K562 (cell line): ENCODE results near the gene SELPLG. TPM values are rescaled to one million over a fixed set of nuclear protein-coding genes. Genes with fewer than 3 reads are reported as not detected.
A peak's percentile ranks its signal among the peaks of the same experiment; 100 is the strongest.

ENCODE experiments used
- ATAC-seq: fragments of 200-7000 bp; cut with Tn5 transposase; 3 replicates; pipeline ENCODE4 v1.9.1; 2020; ENCODE audit warnings: moderate library complexity
- BruUV-seq: library from RNA; stranded (reverse); fragments of 400-500 nt; replicated peaks from 2 replicates; lab custom pipeline; 2021; lab: Mats Ljungman, UMichigan
- CTCF ChIA-PET: fragments of 300-600 bp; formaldehyde crosslinking; extraction: SDS; loops from one replicate; lab custom pipeline; 2021; ENCODE audit warnings: low intra/inter-chr PET ratio; lab: Yijun Ruan, JAX
- POLR2A ChIA-PET: fragments of 300-600, 350-650 bp; sonication (Branson Sonifier 250); formaldehyde crosslinking; extraction: SDS; loops from one replicate; lab custom pipeline; 2021; ENCODE audit warnings: antibody characterized with exemption, inconsistent platforms; lab: Yijun Ruan, JAX
- DNase-seq, 4 experiments: peaks; one replicate each; pipeline versions ENCODE4 v3.0.0 to v3.0.0-alpha.2; 2011 to 2018; ENCODE audit warnings: low spot score in 3 of 4, mixed read lengths in 3 of 4; ENCODE audit errors: extremely low read depth in 1 of 4
- FAIRE-seq: peaks from 2 replicates; lab custom pipeline; 2011; peaks lifted over from hg19 to GRCh38; lab: Jason Lieb, UNC
- H2AFZ ChIP-seq: 2 replicates; pipeline ENCODE4 v1.6.0; 2011; ENCODE audit warnings: low read depth, low read length, control low read depth, inconsistent platforms
- H3K27ac ChIP-seq: fragments of 200-600 bp; 3 replicates; pipeline ENCODE4 v1.8.0; 2011; ENCODE audit warnings: low read depth, mild to moderate bottlenecking, control low read depth, inconsistent platforms, low read length, moderate library complexity, mixed read lengths; ENCODE audit errors: extremely low read depth
- H3K27me3 ChIP-seq, 2 experiments: fragments of 300-600 bp in 1 of 2; 2 replicates in 1 of 2; 3 replicates in 1 of 2; pipeline versions ENCODE4 v1.6.0 to v1.8.0; 2011; ENCODE audit warnings: inconsistent platforms in 2 of 2, low read length in 2 of 2, mild to moderate bottlenecking in 1 of 2, mixed read lengths in 1 of 2, moderate library complexity in 1 of 2; ENCODE audit not compliant: control insufficient read depth in 2 of 2, insufficient read depth in 2 of 2
- H3K36me3 ChIP-seq: fragments of 300-600 bp; 3 replicates; pipeline ENCODE4 v1.8.0; 2011; ENCODE audit warnings: mild to moderate bottlenecking, low read length, inconsistent platforms; ENCODE audit not compliant: control insufficient read depth, insufficient read depth
- H3K4me1 ChIP-seq, 2 experiments: fragments of 200-600 bp in 1 of 2; replicated peaks in 1 of 2; 2 replicates in 1 of 2; 3 replicates in 1 of 2; pipeline versions ENCODE4 v1.5.1 to v1.8.0; 2011; ENCODE audit warnings: inconsistent platforms in 2 of 2, low read length in 2 of 2, mild to moderate bottlenecking in 1 of 2, mixed read lengths in 1 of 2, moderate library complexity in 1 of 2; ENCODE audit not compliant: control insufficient read depth in 2 of 2, insufficient read depth in 2 of 2
- H3K4me2 ChIP-seq: 2 replicates; pipeline ENCODE4 v1.6.1; 2011; ENCODE audit warnings: low read length, control low read depth, inconsistent platforms, mixed read lengths; ENCODE audit not compliant: insufficient read depth
- H3K4me3 ChIP-seq: fragments of 200-600 bp; sonication (generic), shearing (Covaris generic); 2 replicates; pipeline ENCODE4 v1.5.1; 2016; ENCODE audit warnings: control low read depth, inconsistent platforms
- H3K79me2 ChIP-seq: fragments of 200-600 bp; 3 replicates; pipeline ENCODE4 v1.8.0; 2011; ENCODE audit warnings: low read length, inconsistent platforms; ENCODE audit not compliant: control insufficient read depth, insufficient read depth
- H3K9ac ChIP-seq, 2 experiments: 2 replicates each; pipeline versions ENCODE4 v1.6.0 to v1.6.1; 2011; ENCODE audit warnings: low read depth in 2 of 2, low read length in 2 of 2, control low read depth in 1 of 2, inconsistent platforms in 1 of 2, mild to moderate bottlenecking in 1 of 2, mixed read lengths in 1 of 2; ENCODE audit not compliant: insufficient read depth in 1 of 2
- H3K9me1 ChIP-seq: one replicate; pipeline ENCODE4 v1.6.0; 2011; ENCODE audit warnings: inconsistent platforms, mild to moderate bottlenecking, low read length, moderate library complexity; ENCODE audit not compliant: control insufficient read depth, insufficient read depth
- H3K9me3 ChIP-seq: replicated peaks from 2 replicates; pipeline ENCODE4 v1.5.1; 2011; ENCODE audit warnings: low read depth, low read length, inconsistent platforms; ENCODE audit not compliant: control insufficient read depth, insufficient read depth
- H4K20me1 ChIP-seq: replicated peaks from 2 replicates; pipeline ENCODE4 v1.6.1; 2011; ENCODE audit warnings: low read length, inconsistent platforms, mixed read lengths; ENCODE audit not compliant: control insufficient read depth, insufficient read depth
- FOXP4 ChIP-seq: sonication (generic); formaldehyde crosslinking; IDR thresholded peaks from 2 replicates; pipeline ENCODE4 v1.8.0; 2022; ENCODE audit warnings: mild to moderate bottlenecking, missing genetic modification reagents, borderline replicate concordance
- NONO ChIP-seq, 2 experiments: fragments of 200-400 bp in 1 of 2; fragments of 450-650 bp in 1 of 2; formaldehyde crosslinking in 1 of 2; IDR thresholded peaks; 2 replicates each; pipeline ENCODE4 v1.6.1; 2017; ENCODE audit warnings: low read depth in 2 of 2, mild to moderate bottlenecking in 2 of 2, moderate library complexity in 2 of 2, low read length in 1 of 2
- POLR2AphosphoS5 ChIP-seq: IDR thresholded peaks from 2 replicates; pipeline ENCODE4 v1.6.1; 2011; ENCODE audit warnings: mild to moderate bottlenecking, low read depth, low read length, moderate library complexity; ENCODE audit not compliant: control insufficient read depth, insufficient read depth
- WGBS: fragments of 100-300 bp; shearing (Covaris generic); methylation state at CpG from one replicate; pipeline ENCODE4 v1.1.6; 2016; ENCODE audit warnings: low coverage, mixed read lengths; ENCODE audit not compliant: insufficient coverage; ENCODE audit errors: missing lambda C conversion rate; 5-methylcytosine and 5-hydroxymethylcytosine counted together
- in situ Hi-C: fragments of 300-500 bp; cut with MboI; formaldehyde crosslinking; loops from 4 replicates; pipeline ENCODE4 v1.15.0; 2018; ENCODE audit warnings: inconsistent platforms, mixed read lengths
- intact Hi-C: fragments of 100-400 bp; cut with micrococcal nuclease; formaldehyde crosslinking; loops from 2 replicates; pipeline ENCODE4 v1.14.2; 2022
- polyA plus RNA-seq, 8 experiments: library from polyadenylated mRNA; depleted of rRNA in 4 of 8; stranded (reverse) in 5 of 8; unstranded in 3 of 8; fragments of >200 nt; fragmentation: Nextera tagmentation in 2 of 8; fragmentation: Illumina TruSeq in 1 of 8; extraction: Ambion mirVana in 2 of 8; extraction: Trizol in 1 of 8; gene quantifications; 2 replicates each; pipeline versions ENCODE4 v1.2.1 to v1.2.3, GENCODE V29; 2011 to 2014; ENCODE audit warnings: inconsistent platforms in 1 of 8, missing spikeins in 1 of 8
- total RNA-seq, 7 experiments: library from RNA; depleted of rRNA in 6 of 7; stranded (reverse); fragments of >200 nt in 6 of 7; fragmentation: Illumina TruSeq in 2 of 7; extraction: Trizol in 2 of 7; gene quantifications; 2 replicates each; pipeline versions ENCODE4 v1.2.1 to v1.2.3, GENCODE V29; 2011 to 2021; ENCODE audit warnings: low replicate concordance in 1 of 7

SELPLG gene
- total and polyA plus RNA-seq, 9 of the 15 experiments (the other 6 are each of a cell fraction or from before 2014, with no cell fraction given), result 0.22 to 10.2 (median 1.7) TPM

- Histone ChIP-seq H2AFZ (no peak overlapping the region), H4K20me1 (no peaks in the 10 kb centered on the region), H3K4me1 (peaks cover 0 to 7% of the 10 kb centered on the region in 2 experiments; a peak in 4 of 5 replicates), H3K4me3 (no peak overlapping the region), H3K36me3 (peaks cover 81% of the 10 kb centered on the region), H3K27ac (no peak overlapping the region), H3K4me2 (no peak overlapping the region), H3K27me3 (no peaks in the 10 kb centered on the region), H3K9me1 (no peaks in the 10 kb centered on the region), H3K79me2 (no peaks in the 10 kb centered on the region), H3K9ac (no peak overlapping the region), H3K9me3 (no peaks in the 10 kb centered on the region)
- WGBS, result 82% methylated on average over 10 of the region's 10 CpGs
- in situ Hi-C loops, result no loop called here
- ChIA-PET POLR2A (interaction anchor here (0.8 to 1.0 kb wide), 2 partner anchors 10 to 86 kb away, joined by 3 to 12 read pairs; partner anchors contain the start of gene SART3), CTCF (no interaction called here)
- no TSS peak for BruUV-seq
- DNase-seq, result no peak
- TF ChIP-seq POLR2AphosphoS5 (0 out of 2 replicates have a peak, but pooled peaks have one; percentile 12), NONO (IDR thresholded peaks at IDR 0.05; ENCODE audit: low read depth in 2 of 2, low read length in 1 of 2) (no peak), FOXP4 (CRISPR knock-in tag) (no peak)
- FAIRE-seq, result peak; percentile 11
- intact Hi-C loops, result no loop called here
- ATAC-seq, result no peak
Measured at GRCh38 chr12:108646600-108647579, 13.2 kb upstream of the SELPLG start.
